ENCODE results near the gene SPNS2. TPM values are rescaled to one million over a fixed set of nuclear protein-coding genes. Genes with fewer than 3 reads are reported as not detected.

Gene SPNS2
- polyA plus RNA-seq, 1 donor from 2014 or later = 39.7 TPM

- Histone ChIP-seq H2AFZ (ENCODE audit: low read depth, low read length) (no peak overlapping the region), H3K27me3 (ENCODE audit: insufficient read depth, low read depth, low read length) (no peaks in the 10 kb centered on the region), H3K4me3 (ENCODE audit: low read length) (no peak overlapping the region), H3K27ac (ENCODE audit: low read length) (no peak overlapping the region), H3F3A (ENCODE audit: insufficient read depth, low read length, poor library complexity, severe bottlenecking) (no peaks in the 10 kb centered on the region), H3K9me3 (ENCODE audit: low read length) (no peaks in the 10 kb centered on the region), H3K79me2 (replicated peaks; ENCODE audit: insufficient read depth, low read length) (no peaks in the 10 kb centered on the region), H3K9ac (ENCODE audit: low read length) (no peak overlapping the region), H3K9me2 (ENCODE audit: insufficient read depth, low read length) (no peaks in the 10 kb centered on the region), H4K20me1 (ENCODE audit: insufficient read depth) (no peaks in the 10 kb centered on the region), H3K36me3 (ENCODE audit: insufficient read depth, low read length) (no peaks in the 10 kb centered on the region), H3K4me2 (ENCODE audit: low read length) (no peak overlapping the region)
- TF ChIP-seq TAF1 (IDR thresholded peaks at IDR 0.05; ENCODE audit: low read depth) = no peak
- no peak for TF ChIP-seq CTCF (IDR thresholded peaks at IDR 0.05; ENCODE audit: poor library complexity, severe bottlenecking)
- no peak for TF ChIP-seq POLR2AphosphoS5 (IDR thresholded peaks at IDR 0.05)
- TF ChIP-seq SMC3 (conservative IDR thresholded peaks at IDR 0.05; ENCODE audit: poor library complexity) = no peak
- TF ChIP-seq REST (IDR thresholded peaks at IDR 0.05; ENCODE audit: borderline replicate concordance) = no peak
- TF ChIP-seq MXI1 (conservative IDR thresholded peaks at IDR 0.05; ENCODE audit: poor library complexity, severe bottlenecking) = no peak
- TF ChIP-seq RAD21 (conservative IDR thresholded peaks at IDR 0.05) = no peak
- no peak for TF ChIP-seq EP300 (conservative IDR thresholded peaks at IDR 0.05; ENCODE audit: poor library complexity, severe bottlenecking)
- TF ChIP-seq EZH2 (IDR thresholded peaks at IDR 0.05; ENCODE audit: borderline replicate concordance, insufficient read depth, low read length, poor library complexity, severe bottlenecking) = no peak
Observed at GRCh38 chr17:4490637-4491061, 8.0 kb upstream of the SPNS2 start.

GRCh38 chr17:4492721-4493561, 5.7 kb upstream of the SPNS2 start:
- TF ChIP-seq REST (IDR thresholded peaks at IDR 0.05; ENCODE audit: borderline replicate concordance) (peak; percentile 39), TAF1 (IDR thresholded peaks at IDR 0.05; ENCODE audit: low read depth) (no peak), MXI1 (conservative IDR thresholded peaks at IDR 0.05; ENCODE audit: poor library complexity, severe bottlenecking) (no peak), EP300 (conservative IDR thresholded peaks at IDR 0.05; ENCODE audit: poor library complexity, severe bottlenecking) (no peak), EZH2 (IDR thresholded peaks at IDR 0.05; ENCODE audit: borderline replicate concordance, insufficient read depth, low read length, poor library complexity, severe bottlenecking) (no peak)
- H3F3A ChIP-seq (ENCODE audit: insufficient read depth, low read length, poor library complexity, severe bottlenecking) = no peaks in the 10 kb centered on the region
- H3K9ac ChIP-seq (ENCODE audit: low read length) = no peak overlapping the region
- H2AFZ ChIP-seq (ENCODE audit: low read depth, low read length) = no peak overlapping the region
- H3K9me2 ChIP-seq (ENCODE audit: insufficient read depth, low read length) = no peaks in the 10 kb centered on the region
- H4K20me1 ChIP-seq (ENCODE audit: insufficient read depth) = no peaks in the 10 kb centered on the region
- H3K79me2 ChIP-seq (replicated peaks; ENCODE audit: insufficient read depth, low read length) = no peaks in the 10 kb centered on the region
- H3K36me3 ChIP-seq (ENCODE audit: insufficient read depth, low read length) = no peaks in the 10 kb centered on the region
- no peaks in the 10 kb centered on the region for H3K9me3 ChIP-seq (ENCODE audit: low read length)
- H3K27ac ChIP-seq (ENCODE audit: low read length) = no peak overlapping the region
- peaks cover 3% of the 10 kb centered on the region for H3K27me3 ChIP-seq (ENCODE audit: insufficient read depth, low read depth, low read length)
- no peak overlapping the region for H3K4me3 ChIP-seq (ENCODE audit: low read length)
- H3K4me2 ChIP-seq (ENCODE audit: low read length) = no peak overlapping the region
